Keratinocyte (primary cell): ENCODE measurements around the gene PAPOLA. TPM values are rescaled to one million over a fixed set of nuclear protein-coding genes. Genes with fewer than 3 reads are reported as not detected.

Experiments used
- DNase-seq: peaks from one replicate; pipeline ENCODE4 v3.0.0-alpha.2; 2011; ENCODE audit warnings: low read depth, missing footprints, low spot score
- FAIRE-seq: peaks from 2 replicates; lab custom pipeline; 2011; peaks lifted over from hg19 to GRCh38; lab: Jason Lieb, UNC
- H2AFZ ChIP-seq: 2 replicates; pipeline ENCODE4 v1.6.0; 2012; ENCODE audit warnings: low read length, control low read depth, inconsistent platforms; ENCODE audit not compliant: control insufficient read depth
- H3K27ac ChIP-seq: 2 replicates; pipeline ENCODE4 v1.5.1; 2011; ENCODE audit warnings: low read length; ENCODE audit not compliant: control insufficient read depth, insufficient read depth
- H3K27me3 ChIP-seq: 3 replicates; pipeline ENCODE4 v1.6.0; 2011; ENCODE audit warnings: low read length; ENCODE audit not compliant: control insufficient read depth, insufficient read depth; ENCODE audit errors: extremely low read depth
- H3K36me3 ChIP-seq, 2 experiments: 2 replicates in 1 of 2; 3 replicates in 1 of 2; pipeline ENCODE4 v1.5.1; 2011; ENCODE audit warnings: low read length in 2 of 2, mild to moderate bottlenecking in 1 of 2; ENCODE audit not compliant: control insufficient read depth in 2 of 2, insufficient read depth in 2 of 2; ENCODE audit errors: extremely low read depth in 1 of 2
- H3K4me1 ChIP-seq: 3 replicates; pipeline ENCODE4 v1.5.1; 2011; ENCODE audit warnings: low read length; ENCODE audit not compliant: control insufficient read depth, insufficient read depth; ENCODE audit errors: extremely low read depth
- H3K4me2 ChIP-seq: 3 replicates; pipeline ENCODE4 v1.6.0; 2011; ENCODE audit warnings: low read depth, low read length; ENCODE audit not compliant: control insufficient read depth, insufficient read depth; ENCODE audit errors: extremely low read depth
- H3K4me3 ChIP-seq, 3 experiments: fragments of 200-600 bp in 1 of 3; sonication (generic) in 1 of 3; 2 replicates in 2 of 3; 3 replicates in 1 of 3; pipeline ENCODE4 v1.5.1; 2011 to 2016; ENCODE audit warnings: low read length in 3 of 3, mild to moderate bottlenecking in 3 of 3, control low read depth in 2 of 3, inconsistent platforms in 1 of 3, low read depth in 1 of 3, mixed read lengths in 1 of 3, mixed run types in 1 of 3, moderate library complexity in 1 of 3; ENCODE audit not compliant: control insufficient read depth in 2 of 3, insufficient read depth in 2 of 3; ENCODE audit errors: extremely low read depth in 1 of 3
- H3K79me2 ChIP-seq: 2 replicates; pipeline ENCODE4 v1.6.0; 2012; ENCODE audit warnings: low read length; ENCODE audit not compliant: control insufficient read depth, insufficient read depth
- H3K9ac ChIP-seq: 3 replicates; pipeline ENCODE4 v1.6.0; 2011; ENCODE audit warnings: low read length; ENCODE audit not compliant: control insufficient read depth, insufficient read depth; ENCODE audit errors: extremely low read depth
- H3K9me1 ChIP-seq: 3 replicates; pipeline ENCODE4 v1.6.0; 2011; ENCODE audit warnings: low read length; ENCODE audit not compliant: control insufficient read depth, insufficient read depth; ENCODE audit errors: extremely low read depth
- H3K9me3 ChIP-seq: 2 replicates; pipeline ENCODE4 v1.5.1; 2012; ENCODE audit warnings: low read depth, low read length; ENCODE audit not compliant: control insufficient read depth
- H4K20me1 ChIP-seq: 3 replicates; pipeline ENCODE4 v1.6.0; 2011; ENCODE audit warnings: low read length; ENCODE audit not compliant: control insufficient read depth, insufficient read depth; ENCODE audit errors: extremely low read depth
- CTCF ChIP-seq, 3 experiments: IDR thresholded peaks in 1 of 3; conservative IDR thresholded peaks in 1 of 3; optimal IDR thresholded peaks in 1 of 3; 2 replicates in 2 of 3; 3 replicates in 1 of 3; pipeline versions ENCODE3 to v1.5.1; 2011; ENCODE audit warnings: low read length in 3 of 3, mild to moderate bottlenecking in 3 of 3, moderate library complexity in 2 of 3, control low read depth in 1 of 3, inconsistent platforms in 1 of 3; ENCODE audit not compliant: insufficient read depth in 2 of 3; ENCODE audit errors: extremely low read depth in 1 of 3
- EZH2 ChIP-seq: IDR thresholded peaks from one replicate; pipeline ENCODE4 v1.6.1; 2012; ENCODE audit warnings: inconsistent platforms, mild to moderate bottlenecking, low read length, moderate library complexity
- dilution Hi-C: fragments of 300-500 bp; cut with MboI; formaldehyde crosslinking; loops from one replicate; pipeline ENCODE4 v1.7.0; 2020; ENCODE audit warnings: low sequenced_read_pairs; ENCODE audit not compliant: extremely low pct_ligation_motif_present
- polyA plus RNA-seq, 5 experiments: library from polyadenylated mRNA; depleted of rRNA in 3 of 5; stranded (reverse) in 3 of 5; stranded (forward) in 1 of 5; unstranded in 1 of 5; fragments of >200 nt; gene quantifications; 1 replicate in 1 of 5; 2 replicates in 3 of 5; 3 replicates in 1 of 5; pipeline versions ENCODE4 v1.2.1 to v1.2.3, GENCODE V29; 2011 to 2012; ENCODE audit warnings: missing spikeins in 2 of 5, low read depth in 1 of 5, low replicate concordance in 1 of 5

PAPOLA gene
- polyA plus RNA-seq, 1 donor (not counting 4 experiments of a cell fraction or from before 2014, with no cell fraction given) = 154 TPM

DNA sequence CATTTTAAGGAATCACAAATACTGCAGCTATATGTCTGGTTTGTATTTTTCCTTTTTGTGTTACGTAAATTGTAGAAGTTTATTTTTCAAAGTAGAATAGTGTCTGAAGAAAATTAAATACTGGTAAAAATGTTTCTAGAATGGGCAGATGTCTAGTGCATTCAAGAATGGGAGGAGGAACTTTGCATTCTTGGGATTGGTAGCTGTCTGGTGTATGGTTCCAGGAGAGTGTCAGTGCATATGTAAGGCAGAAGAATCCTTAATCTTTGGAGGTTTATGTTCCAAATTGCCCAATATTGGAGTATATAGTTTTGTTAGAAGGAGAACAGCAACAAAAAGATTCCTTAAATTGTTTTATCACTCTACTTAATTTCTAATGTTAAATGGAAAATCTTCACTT lies 13.5 kb downstream of the PAPOLA start:
- FAIRE-seq = no peak
- no peaks in the 10 kb centered on the region for H3K36me3 ChIP-seq

GRCh38 chr14:96516351-96516750 lies 14.2 kb downstream of the PAPOLA start:
- Histone ChIP-seq H3K9me1 (no peaks in the 10 kb centered on the region), H2AFZ (no peak overlapping the region), H3K36me3 (no peaks in the 10 kb centered on the region), H3K4me3 (no peak overlapping the region), H3K4me2 (no peak overlapping the region), H3K27me3 (no peaks in the 10 kb centered on the region), H3K9me3 (no peaks in the 10 kb centered on the region), H3K4me1 (no peaks in the 10 kb centered on the region), H3K79me2 (peaks cover 95% of the 10 kb centered on the region), H3K27ac (no peak overlapping the region), H3K9ac (no peak overlapping the region), H4K20me1 (peaks cover 15% of the 10 kb centered on the region)
- no peak for FAIRE-seq
- dilution Hi-C loops = no loop called here
- TF ChIP-seq CTCF (optimal IDR thresholded peaks at IDR 0.05 in 1 of 3, IDR thresholded peaks at IDR 0.05 in 1 of 3, conservative IDR thresholded peaks at IDR 0.05 in 1 of 3; ENCODE audit: extremely low read depth in 1 of 3, insufficient read depth in 2 of 3, low read length in 3 of 3) (no peak), EZH2 (no peak)
- DNase-seq = no peak

More for the DNA sequence above, 13.5 kb downstream of the PAPOLA start:
- dilution Hi-C loops = no loop called here
- Histone ChIP-seq H2AFZ (no peak overlapping the region), H3K79me2 (peaks cover 98% of the 10 kb centered on the region), H3K9me3 (no peaks in the 10 kb centered on the region), H3K4me1 (no peaks in the 10 kb centered on the region), H4K20me1 (peaks cover 15% of the 10 kb centered on the region), H3K4me2 (no peak overlapping the region), H3K9ac (no peak overlapping the region), H3K27me3 (no peaks in the 10 kb centered on the region), H3K27ac (no peak overlapping the region), H3K4me3 (no peak overlapping the region), H3K9me1 (no peaks in the 10 kb centered on the region)
- no peak for TF ChIP-seq CTCF (optimal IDR thresholded peaks at IDR 0.05 in 1 of 3, IDR thresholded peaks at IDR 0.05 in 1 of 3, conservative IDR thresholded peaks at IDR 0.05 in 1 of 3; ENCODE audit: extremely low read depth in 1 of 3, insufficient read depth in 2 of 3, low read length in 3 of 3)
- no peak for TF ChIP-seq EZH2
- no peak for DNase-seq
